Measurements from ENCODE around the gene ZPR1.

DNA sequence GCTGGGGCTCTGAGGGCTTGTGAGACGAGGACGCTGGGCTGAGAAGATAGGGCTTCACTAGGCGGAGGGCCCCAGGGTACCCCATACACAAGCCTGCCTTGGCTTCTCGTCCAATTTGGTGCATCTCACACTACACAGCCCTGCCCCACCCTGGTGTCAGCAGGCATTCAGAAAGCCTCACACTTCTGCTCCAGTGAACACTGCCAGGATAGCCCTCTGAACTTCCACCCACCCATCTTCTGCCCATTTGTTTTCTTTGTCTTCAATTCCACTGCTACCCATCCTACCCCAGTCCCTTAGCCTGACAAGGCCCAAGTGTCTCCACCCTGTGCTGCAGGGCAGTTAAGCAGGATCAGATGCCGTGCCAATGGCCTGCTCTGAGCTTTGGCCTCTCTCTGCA is 13.2 kb downstream of the ZPR1 start:
- no peak for TF ChIP-seq EZH2 (IDR thresholded peaks at IDR 0.05)
- TF ChIP-seq POLR2AphosphoS5 (IDR thresholded peaks at IDR 0.05; ENCODE audit: borderline replicate concordance, low read depth, low read length), result no peak
- no peak for TF ChIP-seq FOXP2 (optimal IDR thresholded peaks at IDR 0.05; ENCODE audit: control extremely low read depth, extremely low read length, insufficient read depth)

Data from SK-N-MC (cell line).